Left ventricle myocardium inferior (tissue), 1 donor: ENCODE data around the gene SSH3. TPM values are rescaled to one million over a fixed set of nuclear protein-coding genes. Genes with fewer than 3 reads are reported as not detected.
A peak's percentile ranks its signal among the peaks of the same experiment; 100 is the strongest.

Experiments
- DNase-seq: peaks from one replicate; pipeline ENCODE4 v3.0.0-alpha.2; 2020
- H3K27ac ChIP-seq: fragments of 200-600 bp; replicated peaks from 2 replicates; pipeline ENCODE4 v1.8.0; 2021
- H3K27me3 ChIP-seq: fragments of 200-600 bp; 2 replicates; pipeline ENCODE4 v1.8.0; 2021; ENCODE audit warnings: low read depth
- H3K36me3 ChIP-seq: fragments of 200-600 bp; 2 replicates; pipeline ENCODE4 v1.8.0; 2021
- H3K4me1 ChIP-seq: fragments of 200-600 bp; 2 replicates; pipeline ENCODE4 v1.8.0; 2021
- H3K4me3 ChIP-seq: fragments of 200-600 bp; 2 replicates; pipeline ENCODE4 v1.8.0; 2021; ENCODE audit warnings: mild to moderate bottlenecking, moderate library complexity
- H3K9me3 ChIP-seq: fragments of 200-600 bp; replicated peaks from 2 replicates; pipeline ENCODE4 v1.8.0; 2021
- CTCF ChIP-seq: fragments of 200-600 bp; IDR thresholded peaks from 2 replicates; pipeline ENCODE4 v1.8.0; 2021; ENCODE audit warnings: antibody characterized with exemption, mild to moderate bottlenecking, borderline replicate concordance
- intact Hi-C: fragments of 100-400 bp; cut with micrococcal nuclease; formaldehyde crosslinking; loops from one replicate; pipeline ENCODE4 v1.11.0; 2022
- total RNA-seq: library from RNA; stranded (reverse); fragmentation: NEBNext Ultra II Directional; extraction: Animal tissue kit (Norgen Biotek cat#: 25700); gene quantifications from one replicate; pipeline ENCODE4 v1.2.1, GENCODE V29; 2021
- donor health status: DM: no; HTN: yes; CAD: no; lungs with severe emphysema.

SSH3 gene
- total RNA-seq, 1 donor from 2014 or later: 14.9 TPM

DNA sequence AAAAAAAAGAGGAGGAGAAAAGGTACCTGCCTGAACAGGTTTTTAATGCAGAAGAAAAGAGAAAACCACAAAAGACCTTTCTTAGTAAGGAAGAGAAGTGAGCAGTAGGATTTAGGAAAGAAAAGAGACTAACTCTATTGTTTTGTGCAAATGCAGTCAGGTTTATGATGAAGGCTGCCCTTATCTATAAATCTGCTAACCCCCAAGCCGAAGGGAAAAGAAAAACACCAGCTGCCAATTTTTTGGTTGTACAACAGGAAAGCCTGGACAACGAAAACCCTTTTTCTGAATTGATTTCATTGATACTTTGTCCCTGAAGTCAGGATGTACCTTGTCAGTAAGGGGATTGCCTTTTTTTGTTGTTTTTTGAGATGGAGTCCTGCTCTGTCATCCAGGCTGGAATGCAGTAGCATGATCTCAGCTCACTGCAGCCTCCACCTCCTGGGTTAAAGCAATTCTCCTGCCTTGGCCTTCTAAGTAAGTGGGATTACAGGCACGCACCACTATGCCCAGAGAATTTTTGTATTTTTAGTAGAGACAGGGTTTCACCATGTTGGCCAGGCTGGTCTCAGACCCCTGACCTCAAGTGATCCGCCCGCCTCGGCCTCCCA lies 28.9 kb downstream of the SSH3 start:
- Histone ChIP-seq H3K4me3 (no peak overlapping the region), H3K9me3 (no peaks in the 10 kb centered on the region), H3K27me3 (no peaks in the 10 kb centered on the region), H3K27ac (no peak overlapping the region), H3K4me1 (no peaks in the 10 kb centered on the region), H3K36me3 (no peaks in the 10 kb centered on the region)
- intact Hi-C loops: no loop called here
- DNase-seq: no peak
- no peak for TF ChIP-seq CTCF

DNA sequence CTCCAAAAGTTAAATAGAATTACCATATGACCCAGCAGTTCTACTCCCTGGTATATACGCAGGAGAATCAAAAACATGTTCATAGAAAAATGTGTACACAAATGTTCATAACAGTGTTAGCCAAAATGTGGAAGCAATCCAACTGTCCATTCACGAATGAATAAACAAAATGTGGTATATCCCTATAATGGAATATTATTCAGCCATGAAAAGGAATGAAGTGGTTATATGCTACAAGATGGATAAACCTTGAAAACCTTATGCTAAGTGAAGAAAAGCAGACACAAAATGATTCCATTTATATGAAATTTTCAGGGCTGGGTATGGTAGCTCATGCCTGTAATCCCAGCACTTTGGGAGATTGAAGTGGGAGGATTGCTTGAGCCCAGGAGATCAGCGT lies 33.9 kb downstream of the SSH3 start:
- Histone ChIP-seq H3K36me3 (no peaks in the 10 kb centered on the region), H3K4me3 (no peak overlapping the region), H3K27me3 (no peaks in the 10 kb centered on the region), H3K27ac (no peak overlapping the region), H3K9me3 (peaks cover 3% of the 10 kb centered on the region), H3K4me1 (no peaks in the 10 kb centered on the region)
- TF ChIP-seq CTCF: no peak
- DNase-seq: no peak
- intact Hi-C loops: no loop called here

DNA sequence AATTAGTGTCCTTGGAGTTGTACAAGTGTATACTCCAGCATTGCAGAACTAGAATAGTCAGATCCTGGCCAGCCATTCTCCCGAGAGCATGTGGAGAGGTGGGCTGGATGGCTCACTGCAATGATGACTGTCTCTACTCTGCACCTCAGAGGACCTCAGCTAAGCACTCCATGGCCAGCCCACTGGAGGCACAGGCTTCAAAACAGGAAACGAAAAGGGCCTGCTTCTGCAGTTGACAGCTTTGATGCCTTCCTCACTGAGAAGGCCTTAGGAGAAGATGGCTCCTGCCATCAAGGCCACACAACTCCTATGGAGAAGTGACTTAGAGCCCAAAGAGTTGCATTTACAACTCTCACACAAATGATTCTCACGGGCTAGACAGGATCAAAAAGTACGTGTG lies 40.9 kb downstream of the SSH3 start:
- Histone ChIP-seq H3K4me3 (no peak overlapping the region), H3K9me3 (peaks cover 6% of the 10 kb centered on the region), H3K27ac (no peak overlapping the region), H3K36me3 (no peaks in the 10 kb centered on the region), H3K27me3 (no peaks in the 10 kb centered on the region), H3K4me1 (peaks cover 4% of the 10 kb centered on the region)
- TF ChIP-seq CTCF: no peak
- no peak for DNase-seq
- intact Hi-C loops: no loop called here

DNA sequence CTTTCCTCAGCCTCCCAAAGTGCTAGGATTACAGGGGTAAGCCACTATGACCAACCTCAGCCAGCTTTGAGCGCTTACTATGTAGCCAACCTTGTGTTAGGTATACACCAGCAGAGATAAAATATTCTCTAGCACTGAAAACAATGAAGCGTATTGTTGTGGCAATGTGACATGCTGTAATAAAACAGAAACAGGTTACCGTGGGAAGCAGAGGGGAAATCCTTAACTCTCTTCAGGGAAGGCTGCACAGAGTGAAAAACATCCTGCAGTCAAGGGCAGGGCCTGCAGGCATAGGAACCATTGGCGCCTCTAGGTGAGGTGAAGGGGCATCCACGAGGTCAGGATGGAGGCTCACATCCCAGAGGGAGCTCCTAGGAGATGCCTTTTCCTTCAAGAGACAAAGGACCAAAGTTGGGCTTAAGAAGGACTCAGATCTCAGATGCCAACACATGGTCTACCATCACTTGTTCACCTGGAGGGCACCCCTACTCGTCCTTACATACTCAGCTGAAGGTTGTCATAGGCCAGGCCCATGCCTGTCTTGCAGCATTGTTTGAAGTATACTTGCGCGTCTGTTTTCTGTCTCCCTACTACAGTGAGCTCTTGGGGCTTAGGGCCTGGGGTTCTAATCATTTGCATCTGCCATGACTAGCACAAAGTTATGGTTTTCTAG lies 42.1 kb downstream of the SSH3 start:
- intact Hi-C loops: no loop called here
- TF ChIP-seq CTCF: no peak
- no peaks in the 10 kb centered on the region for H3K27me3 ChIP-seq
- peaks cover 15% of the 10 kb centered on the region for H3K4me1 ChIP-seq
- H3K36me3 ChIP-seq: no peaks in the 10 kb centered on the region
- peaks cover 6% of the 10 kb centered on the region for H3K9me3 ChIP-seq
- DNase-seq: no peak
- H3K4me3 ChIP-seq: no peak overlapping the region
- H3K27ac ChIP-seq: no peak overlapping the region

- H3K27ac ChIP-seq: no peak overlapping the region
- TF ChIP-seq CTCF: peak; percentile 57
- no peak for DNase-seq
- H3K36me3 ChIP-seq: no peaks in the 10 kb centered on the region
- H3K4me1 ChIP-seq: peaks cover 23% of the 10 kb centered on the region
- no peak overlapping the region for H3K4me3 ChIP-seq
- intact Hi-C loops: no loop called here
- H3K9me3 ChIP-seq: peaks cover 6% of the 10 kb centered on the region
- H3K27me3 ChIP-seq: no peaks in the 10 kb centered on the region
Observed at GRCh38 chr11:67345920-67346819, 42.8 kb downstream of the SSH3 start.
